Ishikawa (cell line): ENCODE results near the gene PLCB1.

Experiments used
- CEBPB ChIP-seq: IDR thresholded peaks from 2 replicates; pipeline ENCODE4 v1.6.1; 2012
- CREB1 ChIP-seq: IDR thresholded peaks from 2 replicates; pipeline ENCODE4 v1.6.1; 2012; ENCODE audit warnings: low read depth
- EGR1 ChIP-seq: IDR thresholded peaks from 2 replicates; pipeline ENCODE4 v1.6.1; 2012
- EP300 ChIP-seq: IDR thresholded peaks from 2 replicates; pipeline ENCODE4 v1.6.1; 2012; ENCODE audit warnings: borderline replicate concordance
- MAX ChIP-seq: IDR thresholded peaks from 2 replicates; pipeline ENCODE4 v1.6.1; 2012
- NFIC ChIP-seq: IDR thresholded peaks from 2 replicates; pipeline ENCODE4 v1.6.1; 2012
- RAD21 ChIP-seq: IDR thresholded peaks from 2 replicates; pipeline ENCODE4 v1.6.1; 2012; ENCODE audit warnings: low read depth
- REST ChIP-seq: IDR thresholded peaks from 2 replicates; pipeline ENCODE4 v1.6.1; 2012; ENCODE audit warnings: low read depth, mild to moderate bottlenecking
- TAF1 ChIP-seq: IDR thresholded peaks from 2 replicates; pipeline ENCODE4 v1.6.1; 2012; ENCODE audit warnings: low read depth, mild to moderate bottlenecking
- TEAD4 ChIP-seq: IDR thresholded peaks from 2 replicates; pipeline ENCODE4 v1.6.1; 2012
- USF1 ChIP-seq: IDR thresholded peaks from 2 replicates; pipeline ENCODE4 v1.6.1; 2012
- ZBTB7A ChIP-seq: IDR thresholded peaks from 2 replicates; pipeline ENCODE4 v1.6.1; 2012; ENCODE audit warnings: low read depth

GRCh38 chr20:8844179-8844578, 712.1 kb downstream of the PLCB1 start:
- TF ChIP-seq TAF1 (no peak), RAD21 (no peak), REST (no peak), MAX (no peak), ZBTB7A (no peak), CREB1 (no peak), EGR1 (no peak), EP300 (no peak), TEAD4 (no peak), CEBPB (no peak), NFIC (no peak), USF1 (no peak)
